ENCODE data around the gene GRIN2C. TPM values are rescaled to one million over a fixed set of nuclear protein-coding genes. Genes with fewer than 3 reads are reported as not detected.

The GRIN2C gene
- total RNA-seq, 4 donors from 2014 or later = 0.49 to 0.55 TPM; not detected in 2

DNA sequence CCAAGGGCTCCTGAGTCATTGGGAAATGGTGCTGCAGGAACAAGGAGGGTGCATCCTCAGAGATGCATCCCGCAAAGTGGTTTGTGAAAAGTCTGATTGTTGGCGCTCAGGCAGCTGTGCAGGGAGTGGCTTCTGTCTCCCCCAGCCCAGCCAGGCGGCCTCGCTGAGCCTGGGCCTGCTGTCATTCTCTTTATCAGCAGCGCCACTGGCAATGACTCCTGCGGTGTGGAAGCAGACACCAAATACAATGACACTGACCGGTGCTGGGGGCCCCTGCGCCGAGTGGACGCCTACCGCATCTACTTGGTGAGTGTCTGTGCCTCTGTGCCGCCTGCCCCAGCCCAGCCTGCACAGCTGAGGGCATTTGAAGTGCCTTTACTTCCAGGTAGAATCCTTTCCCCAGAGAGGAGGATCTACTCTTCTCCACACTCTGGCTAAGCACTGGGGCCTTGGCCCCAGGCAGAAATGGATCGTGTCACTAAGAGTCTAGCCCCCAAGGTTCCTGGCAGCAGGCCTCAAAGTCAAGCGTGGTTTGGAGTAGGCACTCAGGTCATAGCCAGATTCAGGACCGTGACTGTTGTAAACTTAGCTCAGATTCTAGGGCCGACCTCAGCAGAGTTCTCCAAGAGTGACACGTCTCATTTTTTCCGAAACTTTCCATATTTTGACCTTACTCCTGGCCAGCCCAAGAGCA is 64.2 kb downstream of the GRIN2C start:
- WGBS, 2 donors = 90 to 92% methylated on average over 17 to 18 of the region's 18 CpGs
- intact Hi-C loops (cut with DNase I; ENCODE audit: low total_unique reads) = no loop called here
- TF ChIP-seq POLR2A (IDR thresholded peaks at IDR 0.05) = no peak
- TF ChIP-seq, protein P1, sequence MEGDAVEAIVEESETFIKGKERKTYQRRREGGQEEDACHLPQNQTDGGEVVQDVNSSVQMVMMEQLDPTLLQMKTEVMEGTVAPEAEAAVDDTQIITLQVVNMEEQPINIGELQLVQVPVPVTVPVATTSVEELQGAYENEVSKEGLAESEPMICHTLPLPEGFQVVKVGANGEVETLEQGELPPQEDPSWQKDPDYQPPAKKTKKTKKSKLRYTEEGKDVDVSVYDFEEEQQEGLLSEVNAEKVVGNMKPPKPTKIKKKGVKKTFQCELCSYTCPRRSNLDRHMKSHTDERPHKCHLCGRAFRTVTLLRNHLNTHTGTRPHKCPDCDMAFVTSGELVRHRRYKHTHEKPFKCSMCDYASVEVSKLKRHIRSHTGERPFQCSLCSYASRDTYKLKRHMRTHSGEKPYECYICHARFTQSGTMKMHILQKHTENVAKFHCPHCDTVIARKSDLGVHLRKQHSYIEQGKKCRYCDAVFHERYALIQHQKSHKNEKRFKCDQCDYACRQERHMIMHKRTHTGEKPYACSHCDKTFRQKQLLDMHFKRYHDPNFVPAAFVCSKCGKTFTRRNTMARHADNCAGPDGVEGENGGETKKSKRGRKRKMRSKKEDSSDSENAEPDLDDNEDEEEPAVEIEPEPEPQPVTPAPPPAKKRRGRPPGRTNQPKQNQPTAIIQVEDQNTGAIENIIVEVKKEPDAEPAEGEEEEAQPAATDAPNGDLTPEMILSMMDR (IDR thresholded peaks at IDR 0.05) = no peak
- no peak for DNase-seq (ENCODE audit: low spot score in 2 of 2)
- no peak overlapping the region for H3K4me3 ChIP-seq (ENCODE audit: low read depth, poor library complexity, severe bottlenecking)

GRCh38 chr17:74792586-74793105 is 67.0 kb downstream of the GRIN2C start:
- intact Hi-C loops (cut with DNase I; ENCODE audit: low total_unique reads) = loop anchor here (5.0 kb wide), 1 partner anchor 70 kb away; no protein-coding TSS in a partner anchor
- TF ChIP-seq POLR2A (IDR thresholded peaks at IDR 0.05) = no peak
- TF ChIP-seq, protein P1 (IDR thresholded peaks at IDR 0.05) = no peak
- WGBS, 2 donors = 91 to 92% methylated on average over 12 of the region's 12 CpGs
- no peak overlapping the region for H3K4me3 ChIP-seq (ENCODE audit: low read depth, poor library complexity, severe bottlenecking)
- no peak for DNase-seq (ENCODE audit: low spot score in 2 of 2)

Other genes starting within 250 kb of the GRIN2C start
- under 1 TPM in 2 of 4 donors, not detected in 2; 0.37 to 0.45 TPM for gene CD300E, start 236.1 kb downstream of the GRIN2C start, total RNA-seq
- gene CD300LF, start 147.0 kb downstream of the GRIN2C start, total RNA-seq = under 1 TPM in 2 of 4 donors, not detected in 2; 0.13 to 0.27 TPM
- gene RAB37, start 122.6 kb downstream of the GRIN2C start, total RNA-seq = 1 to 10 TPM in 1 of 4 donors, under 1 TPM in 1, not detected in 2; 0.57 to 1.7 TPM
- gene NHERF1, start 111.3 kb downstream of the GRIN2C start, total RNA-seq = 10 to 100 TPM; 47.6 to 67.7 (median 58.6) TPM
- 10 to 100 TPM; 14.3 to 26.6 (median 18.1) TPM for gene NAT9, start 83.5 kb downstream of the GRIN2C start, total RNA-seq
- gene FDXR, start 13.1 kb upstream of the GRIN2C start, total RNA-seq = 10 to 100 TPM; 21.9 to 28.0 (median 24.6) TPM
- 10 to 100 TPM in 1 of 4 donors, 1 to 10 TPM in 3; 4.9 to 19.9 (median 6.8) TPM for gene FADS6, start 33.7 kb upstream of the GRIN2C start, total RNA-seq
- gene USH1G, start 63.4 kb upstream of the GRIN2C start, total RNA-seq = 1 to 10 TPM in 3 of 4 donors, under 1 TPM in 1; 0.67 to 2.6 (median 2.1) TPM
- not detected for gene OTOP2, start 64.4 kb upstream of the GRIN2C start, total RNA-seq
- 1 to 10 TPM in 2 of 4 donors, under 1 TPM in 1, not detected in 1; 0.64 to 2.3 (median 1.1) TPM for gene OTOP3, start 76.0 kb upstream of the GRIN2C start, total RNA-seq
- gene HID1, start 112.9 kb upstream of the GRIN2C start, total RNA-seq = 10 to 100 TPM in 1 of 4 donors, 1 to 10 TPM in 3; 2.9 to 11.6 (median 6.2) TPM
- gene CDR2L, start 127.7 kb upstream of the GRIN2C start, total RNA-seq = 1 to 10 TPM; 4.5 to 9.8 (median 5.3) TPM
- gene MRPL58, start 152.8 kb upstream of the GRIN2C start, total RNA-seq = 10 to 100 TPM; 48.6 to 76.4 (median 58.8) TPM
- 100 to 1,000 TPM; 212 to 298 (median 249) TPM for gene ATP5PD, start 187.1 kb upstream of the GRIN2C start, total RNA-seq
- gene KCTD2, start 187.3 kb upstream of the GRIN2C start, total RNA-seq = 10 to 100 TPM; 22.5 to 38.3 (median 28.6) TPM
- gene SLC16A5, start 228.1 kb upstream of the GRIN2C start, total RNA-seq = 100 to 1,000 TPM in 1 of 4 donors, 10 to 100 TPM in 3; 41.1 to 101 (median 62.6) TPM